A673 (cell line): ENCODE data around the gene CEP83.

Experiments
- CTCF ChIP-seq: fragments of 300-800, 200-600 bp; sonication (generic); conservative IDR thresholded peaks from 2 replicates; pipeline ENCODE4 v1.5.1; 2017; ENCODE audit warnings: low read depth, mild to moderate bottlenecking, antibody characterized with exemption, low read length, moderate library complexity, mixed read lengths
- EZH2 ChIP-seq: fragments of 200-600 bp; sonication (generic); IDR thresholded peaks from 2 replicates; pipeline ENCODE4 v1.6.1; 2017; ENCODE audit warnings: borderline replicate concordance, low read depth, mild to moderate bottlenecking, mixed read lengths, antibody characterized with exemption, low read length; ENCODE audit not compliant: poor library complexity, severe bottlenecking

GRCh38 chr12:94421868-94422740, 37.6 kb downstream of the CEP83 start:
- no peak for TF ChIP-seq CTCF
- no peak for TF ChIP-seq EZH2
